DMS79 (cell line): ENCODE measurements around the gene SLC38A9.

Source experiments
- DNase-seq: peaks from one replicate; lab custom pipeline; 2025; lab: John Stamatoyannopoulos, UW

The SLC38A9 gene

DNA sequence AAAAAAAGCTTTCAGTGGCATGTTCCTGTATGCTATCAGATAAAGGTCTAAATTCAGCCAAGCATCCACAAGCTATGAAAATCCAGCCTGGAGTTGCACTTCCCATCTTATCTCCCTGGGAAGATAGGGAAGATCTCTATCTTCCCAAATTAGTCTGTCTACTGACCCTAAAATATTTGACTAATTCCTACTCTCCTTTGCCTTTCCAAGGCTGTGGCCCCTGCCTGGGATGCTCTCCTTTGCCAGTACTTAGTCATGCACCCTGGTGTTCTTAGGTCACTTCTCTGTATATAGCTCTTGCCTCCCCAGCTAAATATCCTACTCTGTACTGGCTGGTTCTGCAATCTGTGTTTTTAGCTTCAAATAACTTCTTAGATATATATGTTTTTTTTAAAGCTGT lies 133.4 kb downstream of the SLC38A9 start:
- no peak for DNase-seq

GRCh38 chr5:55577353-55578060 lies 134.6 kb downstream of the SLC38A9 start:
- no peak for DNase-seq

GRCh38 chr5:55576661-55577060 lies 135.5 kb downstream of the SLC38A9 start:
- no peak for DNase-seq
